GM19043 (cell line): ENCODE results near the gene RALGAPA2.

Experiments
- ATAC-seq: cut with Tn5 transposase; IDR thresholded peaks from one replicate; pipeline ENCODE4 v1.9.1; 2021; ENCODE audit warnings: low read depth; ENCODE audit not compliant: unreplicated experiment

Gene RALGAPA2

GRCh38 chr20:20391766-20392165, 320.7 kb downstream of the RALGAPA2 start:
- ATAC-seq = no peak

GRCh38 chr20:20391115-20391514, 321.3 kb downstream of the RALGAPA2 start:
- ATAC-seq = no peak

GRCh38 chr20:20390393-20390792, 322.1 kb downstream of the RALGAPA2 start:
- ATAC-seq = no peak

GRCh38 chr20:20386192-20386591, 326.3 kb downstream of the RALGAPA2 start:
- ATAC-seq = no peak

- no peak for ATAC-seq
Measured at GRCh38 chr20:20375862-20376261, 336.6 kb downstream of the RALGAPA2 start.

GRCh38 chr20:20373091-20373571, 339.3 kb downstream of the RALGAPA2 start:
- ATAC-seq = no peak

- ATAC-seq = no peak
Measured at GRCh38 chr20:20371681-20372080, 340.8 kb downstream of the RALGAPA2 start.

- ATAC-seq = no peak
Measured at GRCh38 chr20:20371083-20371482, 341.4 kb downstream of the RALGAPA2 start.

- ATAC-seq = no peak
Measured at GRCh38 chr20:20370094-20370575, 342.3 kb downstream of the RALGAPA2 start.

- ATAC-seq = no peak
Measured at GRCh38 chr20:20369250-20370093, 343.0 kb downstream of the RALGAPA2 start.

- ATAC-seq = no peak
Measured at GRCh38 chr20:20368418-20369249, 343.8 kb downstream of the RALGAPA2 start.

GRCh38 chr20:20367575-20368417, 344.6 kb downstream of the RALGAPA2 start, which contains the start of gene INSM1:
Gene INSM1 (plus strand): TSS chr20:20368104. CDS start chr20:20368268, 164 bp downstream.
- ATAC-seq = no peak

- ATAC-seq = no peak
Measured at GRCh38 chr20:20366876-20367574, 345.4 kb downstream of the RALGAPA2 start.

GRCh38 chr20:20366551-20366875, 345.9 kb downstream of the RALGAPA2 start:
- no peak for ATAC-seq

- no peak for ATAC-seq
Measured at GRCh38 chr20:20365480-20366161, 346.8 kb downstream of the RALGAPA2 start.

GRCh38 chr20:20364593-20365479, 347.6 kb downstream of the RALGAPA2 start:
- ATAC-seq = no peak

- no peak for ATAC-seq
Measured at GRCh38 chr20:20363799-20364592, 348.4 kb downstream of the RALGAPA2 start.

GRCh38 chr20:20363434-20363798, 349.0 kb downstream of the RALGAPA2 start:
- ATAC-seq = no peak
